Gastroesophageal sphincter (tissue), 2 donors: ENCODE measurements around the gene MLST8.

ENCODE experiments used
- POLR2A ChIP-seq, 2 donors: fragments of 450-650 bp; IDR thresholded peaks; one replicate each; pipeline ENCODE4 v1.6.1; 2017; ENCODE audit warnings: antibody characterized with exemption in 2 of 2, mild to moderate bottlenecking in 2 of 2, moderate library complexity in 1 of 2
- POLR2AphosphoS5 ChIP-seq: sonication (generic); formaldehyde crosslinking; IDR thresholded peaks from one replicate; pipeline ENCODE4 v1.6.1; 2017; ENCODE audit warnings: antibody characterized with exemption

DNA sequence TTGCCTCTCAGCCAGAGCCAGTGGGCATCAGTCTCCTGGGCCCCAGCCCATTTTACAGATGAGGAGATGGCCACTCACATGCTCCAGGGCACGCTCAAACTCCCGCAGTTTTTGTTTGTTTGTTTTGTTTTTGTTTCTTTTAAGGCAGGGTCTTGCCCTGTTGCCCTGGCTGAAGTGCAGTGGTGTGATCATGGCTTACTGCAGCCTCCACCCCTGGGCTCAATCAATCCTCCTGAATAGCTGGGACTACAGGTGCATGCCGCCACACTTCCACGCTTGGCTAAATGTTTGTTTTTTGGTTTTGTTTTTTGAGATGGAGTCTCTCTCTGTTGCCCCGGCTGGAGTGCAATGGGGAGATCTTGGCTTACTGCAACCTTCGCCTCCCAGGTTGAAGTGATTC is 21.7 kb downstream of the MLST8 start:
- TF ChIP-seq POLR2A (IDR thresholded peaks at IDR 0.05) (no peak), POLR2AphosphoS5 (no peak)
